ENCODE data around the gene MYO1B.

DNA sequence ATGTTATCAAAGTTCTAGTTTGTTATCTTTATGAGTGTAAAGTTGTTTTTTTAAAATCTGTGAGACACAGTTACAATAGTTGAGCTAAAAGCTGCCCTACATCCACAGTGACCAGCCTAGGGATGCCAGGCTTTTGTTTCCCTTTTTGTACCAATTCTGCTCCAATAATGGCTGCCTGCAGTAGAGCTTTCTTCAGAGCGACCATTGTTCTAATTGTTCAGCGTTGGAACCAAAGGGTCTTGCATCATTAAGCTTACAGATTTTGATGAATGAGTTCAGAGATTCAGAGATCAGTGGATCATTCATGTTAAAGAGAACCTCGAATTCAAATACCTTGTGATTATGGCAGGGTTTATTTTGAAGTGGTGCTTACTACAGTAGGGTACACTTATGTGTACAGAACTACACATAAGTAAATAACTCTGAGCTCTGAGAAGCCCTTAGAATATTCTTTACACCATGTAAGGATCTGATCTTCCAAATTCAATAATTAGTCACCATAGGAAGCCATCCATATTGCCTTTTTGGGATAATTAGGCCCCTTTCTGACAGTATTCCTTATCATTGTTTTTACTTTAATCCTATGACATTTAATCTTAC is 157.9 kb downstream of the MYO1B start:
- TF ChIP-seq, protein P1, sequence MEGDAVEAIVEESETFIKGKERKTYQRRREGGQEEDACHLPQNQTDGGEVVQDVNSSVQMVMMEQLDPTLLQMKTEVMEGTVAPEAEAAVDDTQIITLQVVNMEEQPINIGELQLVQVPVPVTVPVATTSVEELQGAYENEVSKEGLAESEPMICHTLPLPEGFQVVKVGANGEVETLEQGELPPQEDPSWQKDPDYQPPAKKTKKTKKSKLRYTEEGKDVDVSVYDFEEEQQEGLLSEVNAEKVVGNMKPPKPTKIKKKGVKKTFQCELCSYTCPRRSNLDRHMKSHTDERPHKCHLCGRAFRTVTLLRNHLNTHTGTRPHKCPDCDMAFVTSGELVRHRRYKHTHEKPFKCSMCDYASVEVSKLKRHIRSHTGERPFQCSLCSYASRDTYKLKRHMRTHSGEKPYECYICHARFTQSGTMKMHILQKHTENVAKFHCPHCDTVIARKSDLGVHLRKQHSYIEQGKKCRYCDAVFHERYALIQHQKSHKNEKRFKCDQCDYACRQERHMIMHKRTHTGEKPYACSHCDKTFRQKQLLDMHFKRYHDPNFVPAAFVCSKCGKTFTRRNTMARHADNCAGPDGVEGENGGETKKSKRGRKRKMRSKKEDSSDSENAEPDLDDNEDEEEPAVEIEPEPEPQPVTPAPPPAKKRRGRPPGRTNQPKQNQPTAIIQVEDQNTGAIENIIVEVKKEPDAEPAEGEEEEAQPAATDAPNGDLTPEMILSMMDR (conservative IDR thresholded peaks at IDR 0.05; ENCODE audit: low read depth in 2 of 2): no peak
- no peak for TF ChIP-seq EZH2 (IDR thresholded peaks at IDR 0.05; ENCODE audit: low read depth, unreplicated experiment)
- no peak for TF ChIP-seq JUNB (IDR thresholded peaks at IDR 0.05; ENCODE audit: unreplicated experiment)
- no peak for TF ChIP-seq NANOG (IDR thresholded peaks at IDR 0.05; ENCODE audit: borderline replicate concordance)
- no peak for TF ChIP-seq CREB1 (CRISPR knock-in tag; IDR thresholded peaks at IDR 0.05; ENCODE audit: low read depth)
- no peak for TF ChIP-seq EZH2phosphoT487 (IDR thresholded peaks at IDR 0.05; ENCODE audit: unreplicated experiment)
- no peak for TF ChIP-seq ZNF331 (CRISPR knock-in tag; IDR thresholded peaks at IDR 0.05; ENCODE audit: low read depth)
- no peak for TF ChIP-seq POLR2AphosphoS5 (IDR thresholded peaks at IDR 0.05; ENCODE audit: low read depth)
- TF ChIP-seq, protein P2, sequence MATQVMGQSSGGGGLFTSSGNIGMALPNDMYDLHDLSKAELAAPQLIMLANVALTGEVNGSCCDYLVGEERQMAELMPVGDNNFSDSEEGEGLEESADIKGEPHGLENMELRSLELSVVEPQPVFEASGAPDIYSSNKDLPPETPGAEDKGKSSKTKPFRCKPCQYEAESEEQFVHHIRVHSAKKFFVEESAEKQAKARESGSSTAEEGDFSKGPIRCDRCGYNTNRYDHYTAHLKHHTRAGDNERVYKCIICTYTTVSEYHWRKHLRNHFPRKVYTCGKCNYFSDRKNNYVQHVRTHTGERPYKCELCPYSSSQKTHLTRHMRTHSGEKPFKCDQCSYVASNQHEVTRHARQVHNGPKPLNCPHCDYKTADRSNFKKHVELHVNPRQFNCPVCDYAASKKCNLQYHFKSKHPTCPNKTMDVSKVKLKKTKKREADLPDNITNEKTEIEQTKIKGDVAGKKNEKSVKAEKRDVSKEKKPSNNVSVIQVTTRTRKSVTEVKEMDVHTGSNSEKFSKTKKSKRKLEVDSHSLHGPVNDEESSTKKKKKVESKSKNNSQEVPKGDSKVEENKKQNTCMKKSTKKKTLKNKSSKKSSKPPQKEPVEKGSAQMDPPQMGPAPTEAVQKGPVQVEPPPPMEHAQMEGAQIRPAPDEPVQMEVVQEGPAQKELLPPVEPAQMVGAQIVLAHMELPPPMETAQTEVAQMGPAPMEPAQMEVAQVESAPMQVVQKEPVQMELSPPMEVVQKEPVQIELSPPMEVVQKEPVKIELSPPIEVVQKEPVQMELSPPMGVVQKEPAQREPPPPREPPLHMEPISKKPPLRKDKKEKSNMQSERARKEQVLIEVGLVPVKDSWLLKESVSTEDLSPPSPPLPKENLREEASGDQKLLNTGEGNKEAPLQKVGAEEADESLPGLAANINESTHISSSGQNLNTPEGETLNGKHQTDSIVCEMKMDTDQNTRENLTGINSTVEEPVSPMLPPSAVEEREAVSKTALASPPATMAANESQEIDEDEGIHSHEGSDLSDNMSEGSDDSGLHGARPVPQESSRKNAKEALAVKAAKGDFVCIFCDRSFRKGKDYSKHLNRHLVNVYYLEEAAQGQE (IDR thresholded peaks at IDR 0.05; ENCODE audit: unreplicated experiment): no peak
- TF ChIP-seq STAT1 (IDR thresholded peaks at IDR 0.05; ENCODE audit: unreplicated experiment): no peak
